ENCODE data around the gene UBA7.

DNA sequence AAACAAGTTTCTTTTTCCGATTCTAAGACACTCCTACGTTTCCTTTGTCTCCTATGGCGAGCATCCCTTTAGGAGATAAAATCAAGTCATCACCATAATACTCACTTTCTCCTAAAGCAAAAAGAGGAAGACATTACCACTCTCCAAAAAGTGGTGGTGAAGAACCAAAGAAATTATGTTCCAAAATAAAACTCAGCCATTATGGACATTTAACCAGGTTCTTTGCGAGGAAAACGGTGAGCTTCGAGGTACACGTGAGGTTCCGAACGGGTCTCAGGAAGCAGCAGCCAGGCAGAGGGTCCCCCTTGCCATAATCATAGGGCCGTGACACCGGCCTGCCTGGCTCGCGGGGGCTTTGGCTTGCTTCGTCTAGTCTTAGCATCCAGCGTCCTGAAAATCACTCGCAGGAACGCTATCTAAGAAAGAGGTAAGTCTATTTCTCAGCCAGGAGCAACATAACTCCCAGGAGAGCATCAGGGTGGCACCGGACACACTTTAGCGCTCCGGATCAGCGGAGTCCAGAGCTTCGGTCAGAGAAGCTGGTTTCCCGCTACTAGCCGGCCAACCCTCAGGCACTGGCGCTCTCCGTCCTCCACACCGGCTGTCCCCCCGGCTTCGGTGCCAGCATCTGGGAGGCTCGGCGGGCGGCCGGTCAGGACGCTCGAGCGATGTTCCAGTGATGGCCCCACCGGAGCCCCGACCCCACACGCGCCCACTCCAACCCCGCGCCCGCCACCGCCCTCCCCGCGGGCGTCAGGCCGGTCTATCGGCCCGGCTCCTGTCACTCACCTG is 28.0 kb downstream of the UBA7 start:
- TF ChIP-seq, protein P1, sequence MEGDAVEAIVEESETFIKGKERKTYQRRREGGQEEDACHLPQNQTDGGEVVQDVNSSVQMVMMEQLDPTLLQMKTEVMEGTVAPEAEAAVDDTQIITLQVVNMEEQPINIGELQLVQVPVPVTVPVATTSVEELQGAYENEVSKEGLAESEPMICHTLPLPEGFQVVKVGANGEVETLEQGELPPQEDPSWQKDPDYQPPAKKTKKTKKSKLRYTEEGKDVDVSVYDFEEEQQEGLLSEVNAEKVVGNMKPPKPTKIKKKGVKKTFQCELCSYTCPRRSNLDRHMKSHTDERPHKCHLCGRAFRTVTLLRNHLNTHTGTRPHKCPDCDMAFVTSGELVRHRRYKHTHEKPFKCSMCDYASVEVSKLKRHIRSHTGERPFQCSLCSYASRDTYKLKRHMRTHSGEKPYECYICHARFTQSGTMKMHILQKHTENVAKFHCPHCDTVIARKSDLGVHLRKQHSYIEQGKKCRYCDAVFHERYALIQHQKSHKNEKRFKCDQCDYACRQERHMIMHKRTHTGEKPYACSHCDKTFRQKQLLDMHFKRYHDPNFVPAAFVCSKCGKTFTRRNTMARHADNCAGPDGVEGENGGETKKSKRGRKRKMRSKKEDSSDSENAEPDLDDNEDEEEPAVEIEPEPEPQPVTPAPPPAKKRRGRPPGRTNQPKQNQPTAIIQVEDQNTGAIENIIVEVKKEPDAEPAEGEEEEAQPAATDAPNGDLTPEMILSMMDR (IDR thresholded peaks at IDR 0.05), result no peak
- no peak for TF ChIP-seq POLR2A (IDR thresholded peaks at IDR 0.05)

Measured in right lobe of liver (tissue), 4 donors.